CD14-positive monocyte (primary cell): ENCODE data around the gene TRAPPC11. TPM values are rescaled to one million over a fixed set of nuclear protein-coding genes. Genes with fewer than 3 reads are reported as not detected.

Experiments used
- DNase-seq, 3 donors: peaks; one replicate each; pipeline ENCODE4 v3.0.0-alpha.2; 2011 to 2022
- H2AFZ ChIP-seq: 2 replicates; pipeline ENCODE4 v1.6.0; 2012; ENCODE audit warnings: mild to moderate bottlenecking, low read depth, low read length, inconsistent platforms; ENCODE audit not compliant: insufficient read depth, poor library complexity, severe bottlenecking
- H3K27ac ChIP-seq, 2 donors: 1 replicate in 1 of 2; 2 replicates in 1 of 2; pipeline ENCODE4 v1.5.1; 2012 to 2013; ENCODE audit warnings: low read length in 2 of 2, control low read depth in 1 of 2, inconsistent platforms in 1 of 2, low read depth in 1 of 2, mild to moderate bottlenecking in 1 of 2
- H3K27me3 ChIP-seq, 2 donors: one replicate each; pipeline versions ENCODE4 v1.6.0 to v1.6.1; 2011 to 2013; ENCODE audit warnings: low read length in 2 of 2; ENCODE audit not compliant: control insufficient read depth in 2 of 2, insufficient read depth in 2 of 2
- H3K36me3 ChIP-seq, 2 donors: replicated peaks in 1 of 2; 1 replicate in 1 of 2; 2 replicates in 1 of 2; pipeline versions ENCODE4 v1.5.1 to v1.6.1; 2012 to 2013; ENCODE audit warnings: low read length in 2 of 2, control low read depth in 1 of 2, inconsistent platforms in 1 of 2, mild to moderate bottlenecking in 1 of 2; ENCODE audit not compliant: insufficient read depth in 2 of 2, control insufficient read depth in 1 of 2
- H3K4me1 ChIP-seq, 2 donors: 1 replicate in 1 of 2; 2 replicates in 1 of 2; pipeline versions ENCODE4 v1.5.1 to v1.6.1; 2012 to 2013; ENCODE audit warnings: low read length in 2 of 2, control low read depth in 1 of 2, inconsistent platforms in 1 of 2, mild to moderate bottlenecking in 1 of 2, moderate library complexity in 1 of 2; ENCODE audit not compliant: insufficient read depth in 2 of 2, control insufficient read depth in 1 of 2
- H3K4me2 ChIP-seq: replicated peaks from 2 replicates; pipeline ENCODE3; 2012; ENCODE audit warnings: low read length, moderate library complexity, mild to moderate bottlenecking; ENCODE audit not compliant: poor library complexity, severe bottlenecking; ENCODE audit errors: extremely low read depth
- H3K4me3 ChIP-seq, 3 experiments: fragments of 200-600 bp in 1 of 3; sonication (generic) in 1 of 3; replicated peaks in 1 of 3; 1 replicate in 2 of 3; 2 replicates in 1 of 3; pipeline ENCODE4 v1.5.1; 2011 to 2013; ENCODE audit warnings: low read length in 3 of 3, mild to moderate bottlenecking in 3 of 3, control low read depth in 2 of 3, low read depth in 2 of 3, inconsistent platforms in 1 of 3, moderate library complexity in 1 of 3
- H3K79me2 ChIP-seq: 2 replicates; pipeline ENCODE4 v1.6.0; 2012; ENCODE audit warnings: mild to moderate bottlenecking, control low read depth, inconsistent platforms, low read length, moderate library complexity; ENCODE audit not compliant: insufficient read depth
- H3K9ac ChIP-seq: 2 replicates; pipeline ENCODE4 v1.6.0; 2017; ENCODE audit warnings: low read length, mild to moderate bottlenecking; ENCODE audit not compliant: insufficient read depth, poor library complexity, severe bottlenecking
- H3K9me3 ChIP-seq, 2 donors: replicated peaks in 1 of 2; 1 replicate in 1 of 2; 2 replicates in 1 of 2; pipeline versions ENCODE4 v1.5.1 to v1.6.1; 2012 to 2013; ENCODE audit warnings: low read length in 2 of 2, control low read depth in 1 of 2; ENCODE audit not compliant: control insufficient read depth in 1 of 2, insufficient read depth in 1 of 2
- H4K20me1 ChIP-seq: 2 replicates; pipeline ENCODE4 v1.6.0; 2012; ENCODE audit warnings: mild to moderate bottlenecking, low read length, control low read depth, moderate library complexity; ENCODE audit not compliant: insufficient read depth
- H3K27ac Mint-ChIP-seq, 7 donors: one replicate each; pipeline ENCODE4 v1.8.0; 2020; ENCODE audit warnings: mild to moderate bottlenecking in 7 of 7, mixed read lengths in 7 of 7, moderate library complexity in 6 of 7, inconsistent platforms in 2 of 7
- H3K27me3 Mint-ChIP-seq, 3 donors: one replicate each; pipeline ENCODE4 v1.8.0; 2021 to 2022; ENCODE audit warnings: low read depth in 3 of 3, mild to moderate bottlenecking in 3 of 3, mixed read lengths in 3 of 3, moderate library complexity in 3 of 3, inconsistent platforms in 1 of 3
- H3K36me3 Mint-ChIP-seq, 2 donors: one replicate each; pipeline ENCODE4 v1.8.0; 2020; ENCODE audit warnings: mixed read lengths in 2 of 2, inconsistent platforms in 1 of 2, mild to moderate bottlenecking in 1 of 2
- H3K4me1 Mint-ChIP-seq: one replicate; pipeline ENCODE4 v1.8.0; 2020; ENCODE audit warnings: mild to moderate bottlenecking, mixed read lengths
- H3K4me3 Mint-ChIP-seq, 2 donors: one replicate each; pipeline ENCODE4 v1.8.0; 2020; ENCODE audit warnings: mild to moderate bottlenecking in 2 of 2, mixed read lengths in 2 of 2, moderate library complexity in 1 of 2
- H3K9me3 Mint-ChIP-seq, 7 donors: one replicate each; pipeline ENCODE4 v1.8.0; 2020 to 2022; ENCODE audit warnings: mixed read lengths in 7 of 7, mild to moderate bottlenecking in 6 of 7, moderate library complexity in 6 of 7, inconsistent platforms in 2 of 7
- WGBS: methylation state at CpG from one replicate; pipeline ENCODE4 v1.1.5; 2013; ENCODE audit warnings: missing lambda C conversion rate; ENCODE audit not compliant: insufficient coverage; 5-methylcytosine and 5-hydroxymethylcytosine counted together
- intact Hi-C, 2 donors: fragments of 100-400 bp; cut with micrococcal nuclease; formaldehyde crosslinking; loops; one replicate each; pipeline versions ENCODE4 v1.15.0 to v1.15.1; 2023
- polyA plus RNA-seq, 3 donors: library from polyadenylated mRNA; depleted of rRNA in 1 of 3; unstranded in 2 of 3; stranded (reverse) in 1 of 3; fragments of 300-500 nt in 2 of 3; fragments of >200 nt in 1 of 3; fragmentation: Illumina TruSeq in 2 of 3; gene quantifications; 1 replicate in 2 of 3; 2 replicates in 1 of 3; pipeline ENCODE4 v1.2.3, GENCODE V29; 2012 to 2021
- TF ChIP-seq, protein P1 (sequence below): fragments of 200-600 bp; IDR thresholded peaks from one replicate; pipeline ENCODE4 v1.8.0; 2022; ENCODE audit warnings: antibody characterized with exemption, mild to moderate bottlenecking

The TRAPPC11 gene
- polyA plus RNA-seq, 3 donors = 18.4 to 30.7 (median 29.7) TPM

DNA sequence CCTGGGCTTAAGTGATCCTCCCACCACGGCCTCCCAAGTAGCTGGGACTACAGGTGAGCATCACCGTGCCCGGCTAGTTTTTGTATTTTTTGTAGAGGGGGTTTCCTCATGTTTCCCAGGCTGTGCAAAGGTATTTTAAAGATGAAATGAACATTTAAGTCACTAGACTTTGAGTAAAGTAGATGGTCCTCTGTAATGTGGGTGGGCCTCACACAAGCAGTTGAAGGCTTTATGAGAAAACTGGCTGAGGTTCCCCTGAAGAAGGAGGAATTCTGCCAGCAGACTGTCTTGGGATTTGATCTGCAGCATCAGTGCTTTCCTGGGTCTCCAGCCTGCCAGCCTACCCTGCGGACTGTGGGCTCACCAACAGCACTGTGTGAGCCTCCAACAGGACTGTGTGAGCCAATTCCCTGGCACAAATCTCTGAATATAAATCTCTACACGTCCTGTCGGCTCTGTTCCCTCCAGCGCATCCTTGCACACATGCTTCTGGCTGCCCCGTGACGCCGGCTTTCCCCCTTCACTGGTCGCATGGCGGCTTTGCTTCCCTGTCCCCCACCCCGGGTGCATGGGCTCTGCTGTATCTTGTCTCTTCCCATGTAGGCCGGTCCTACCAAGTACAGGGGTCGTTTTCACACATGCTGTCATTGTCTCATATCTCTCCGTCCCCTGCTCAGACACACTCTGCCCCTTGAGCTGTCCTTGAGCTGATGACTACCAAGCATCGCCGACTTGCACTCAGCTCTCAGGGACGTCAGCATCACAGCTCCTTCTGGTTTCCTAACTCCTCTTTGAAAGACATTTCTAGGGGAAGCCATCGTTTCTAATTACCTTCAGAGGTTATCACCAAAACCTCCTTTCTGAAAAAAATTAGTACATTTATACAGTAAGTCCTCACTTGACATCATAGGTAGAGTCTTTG is 46.5 kb upstream of the TRAPPC11 start:
- no peak overlapping the region for H3K4me3 Mint-ChIP-seq
- no peak overlapping the region for H3K9ac ChIP-seq
- WGBS = 92% methylated on average over 19 of the region's 20 CpGs

DNA sequence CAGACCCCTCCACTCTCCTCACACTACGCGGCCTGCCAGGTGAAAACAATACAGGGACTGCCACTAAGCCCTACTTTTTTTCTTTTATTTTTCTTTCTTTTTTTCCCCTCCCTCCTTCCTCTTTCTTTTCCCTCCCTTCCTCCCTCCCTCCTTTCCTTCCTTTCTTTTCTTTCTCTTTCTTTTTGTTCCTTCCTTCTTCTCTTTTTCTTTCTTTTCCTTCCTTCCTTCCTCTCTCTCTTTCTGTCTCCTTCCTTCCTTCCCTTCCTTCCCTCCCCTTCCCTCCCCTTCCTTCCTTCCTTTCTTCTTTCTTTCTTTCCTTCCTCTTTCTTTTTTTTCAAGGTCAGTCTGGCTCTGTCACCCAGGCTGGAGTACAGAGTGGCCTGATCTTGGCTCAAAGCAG is 42.0 kb upstream of the TRAPPC11 start:
- Histone ChIP-seq H3K27me3 (no peaks in the 10 kb centered on the region), H2AFZ (no peak overlapping the region), H3K4me3 (no peak overlapping the region), H3K9ac (no peak overlapping the region), H3K27ac (peak overlapping the region in 1 of 2 donors; percentile 30), H3K36me3 (no peaks in the 10 kb centered on the region), H4K20me1 (no peaks in the 10 kb centered on the region), H3K79me2 (no peaks in the 10 kb centered on the region), H3K4me2 (no peak overlapping the region), H3K4me1 (peaks cover 11 to 13% of the 10 kb centered on the region in 2 donors), H3K9me3 (peaks cover 0 to 2% of the 10 kb centered on the region in 2 donors)
- Mint-ChIP-seq H3K36me3 (no peaks in the 10 kb centered on the region), H3K27ac (peak overlapping the region in 4 of 7 donors; percentile 46 to 82 (median 52)), H3K27me3 (peaks cover 2 to 9% (median 2%) of the 10 kb centered on the region in 3 donors), H3K9me3 (peaks cover 0 to 7% (median 3%) of the 10 kb centered on the region in 7 donors), H3K4me3 (no peak overlapping the region), H3K4me1 (peaks cover 11% of the 10 kb centered on the region)
- WGBS = 100% methylated on average over 2 of the region's 2 CpGs
- no peak for DNase-seq
- intact Hi-C loops = no loop called here
- TF ChIP-seq, protein P1, sequence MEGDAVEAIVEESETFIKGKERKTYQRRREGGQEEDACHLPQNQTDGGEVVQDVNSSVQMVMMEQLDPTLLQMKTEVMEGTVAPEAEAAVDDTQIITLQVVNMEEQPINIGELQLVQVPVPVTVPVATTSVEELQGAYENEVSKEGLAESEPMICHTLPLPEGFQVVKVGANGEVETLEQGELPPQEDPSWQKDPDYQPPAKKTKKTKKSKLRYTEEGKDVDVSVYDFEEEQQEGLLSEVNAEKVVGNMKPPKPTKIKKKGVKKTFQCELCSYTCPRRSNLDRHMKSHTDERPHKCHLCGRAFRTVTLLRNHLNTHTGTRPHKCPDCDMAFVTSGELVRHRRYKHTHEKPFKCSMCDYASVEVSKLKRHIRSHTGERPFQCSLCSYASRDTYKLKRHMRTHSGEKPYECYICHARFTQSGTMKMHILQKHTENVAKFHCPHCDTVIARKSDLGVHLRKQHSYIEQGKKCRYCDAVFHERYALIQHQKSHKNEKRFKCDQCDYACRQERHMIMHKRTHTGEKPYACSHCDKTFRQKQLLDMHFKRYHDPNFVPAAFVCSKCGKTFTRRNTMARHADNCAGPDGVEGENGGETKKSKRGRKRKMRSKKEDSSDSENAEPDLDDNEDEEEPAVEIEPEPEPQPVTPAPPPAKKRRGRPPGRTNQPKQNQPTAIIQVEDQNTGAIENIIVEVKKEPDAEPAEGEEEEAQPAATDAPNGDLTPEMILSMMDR = no peak

More for the DNA sequence above, 46.5 kb upstream of the TRAPPC11 start:
- DNase-seq = no peak
- Histone ChIP-seq H3K4me1 (no peaks in the 10 kb centered on the region), H3K79me2 (no peaks in the 10 kb centered on the region), H3K36me3 (no peaks in the 10 kb centered on the region), H3K9me3 (peaks cover 0 to 2% of the 10 kb centered on the region in 2 donors), H3K27me3 (no peaks in the 10 kb centered on the region), H4K20me1 (no peaks in the 10 kb centered on the region), H3K4me3 (no peak overlapping the region), H3K4me2 (no peak overlapping the region), H2AFZ (no peak overlapping the region), H3K27ac (no peak overlapping the region)
- TF ChIP-seq, protein P1 = no peak
- H3K36me3 Mint-ChIP-seq = no peaks in the 10 kb centered on the region
- H3K27me3 Mint-ChIP-seq = peaks cover 2 to 4% (median 2%) of the 10 kb centered on the region in 3 donors
- intact Hi-C loops = no loop called here
- no peaks in the 10 kb centered on the region for H3K4me1 Mint-ChIP-seq
- peaks cover 0 to 7% (median 3%) of the 10 kb centered on the region in 7 donors for H3K9me3 Mint-ChIP-seq
- H3K27ac Mint-ChIP-seq = peak overlapping the region in 1 of 7 donors; percentile 58
